GM19467 (cell line): ENCODE data around the gene A1BG.
"Not testable (repeated sequence)": the region's sequence is repeated elsewhere in the genome, so short reads cannot be mapped to it uniquely, and the experiment has no call there.

Experiments used
- ATAC-seq: cut with Tn5 transposase; IDR thresholded peaks from one replicate; pipeline ENCODE4 v1.9.1; 2021; ENCODE audit warnings: mild to moderate bottlenecking, moderate library complexity; ENCODE audit not compliant: unreplicated experiment

The A1BG gene

GRCh38 chr19:58338825-58339558 lies 14.3 kb downstream of the A1BG start:
- no peak for ATAC-seq

DNA sequence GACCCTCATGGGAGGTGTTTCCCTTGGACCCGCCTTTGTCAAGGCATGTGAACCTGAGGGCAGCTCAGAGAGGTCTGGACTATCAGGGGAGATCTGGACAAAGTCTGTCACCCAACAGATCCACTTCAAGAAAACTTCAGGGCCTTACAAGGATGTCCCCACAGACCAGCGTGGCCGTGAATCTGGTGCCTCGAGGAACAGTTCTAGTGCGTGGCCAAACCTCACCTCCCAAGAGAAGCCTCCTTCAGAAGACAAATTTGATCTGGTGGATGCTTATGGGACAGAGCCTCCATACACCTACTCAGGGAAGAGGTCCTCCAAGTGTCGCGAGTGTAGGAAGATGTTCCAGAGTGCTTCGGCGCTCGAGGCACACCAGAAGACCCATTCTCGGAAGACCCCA lies 15.0 kb downstream of the A1BG start:
- no peak for ATAC-seq

DNA sequence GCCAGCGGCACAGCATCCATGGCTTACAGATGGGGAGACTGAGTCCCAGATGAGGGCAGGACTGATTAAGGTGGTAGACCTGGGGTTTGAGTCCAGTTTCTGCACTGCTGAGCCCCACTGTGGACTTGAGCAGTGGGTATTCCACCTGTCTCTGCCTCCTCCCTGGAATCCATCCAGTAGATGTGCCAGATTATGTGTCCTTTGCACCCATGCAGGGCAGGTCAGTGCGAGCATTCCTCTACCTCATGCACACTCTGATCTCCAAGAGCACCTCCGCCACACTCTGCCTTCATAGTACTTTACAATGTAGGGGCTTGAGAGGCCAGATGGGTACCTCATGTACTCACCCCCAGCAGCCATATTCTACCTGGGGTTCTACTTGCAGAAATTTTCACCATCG lies 16.5 kb downstream of the A1BG start:
- ATAC-seq: no peak

DNA sequence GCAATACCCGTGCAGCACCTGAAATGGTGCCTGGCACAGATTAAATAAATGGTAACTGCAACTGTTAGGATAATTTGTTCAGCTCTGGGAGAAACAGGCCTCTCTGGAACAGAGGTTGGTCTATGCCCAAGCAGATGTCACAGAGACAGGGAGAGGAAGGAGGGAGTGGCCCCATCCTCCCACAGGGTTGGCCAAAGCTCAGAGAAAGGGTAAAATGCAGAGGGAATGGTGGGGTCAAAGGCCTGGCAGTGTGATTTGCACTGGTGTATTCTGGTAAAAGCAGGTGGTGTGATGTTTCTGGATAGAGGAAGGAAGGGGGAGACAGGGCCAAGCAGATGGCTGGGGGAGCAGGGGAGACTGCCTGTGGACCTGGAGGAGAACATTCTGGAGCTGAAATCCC lies 17.1 kb downstream of the A1BG start:
- no peak for ATAC-seq

- ATAC-seq: no peak
These were observed 17.7 kb downstream of the A1BG start for GRCh38 chr19:58335630-58336029.

GRCh38 chr19:58334691-58335249 lies 18.5 kb downstream of the A1BG start:
- ATAC-seq: no peak

DNA sequence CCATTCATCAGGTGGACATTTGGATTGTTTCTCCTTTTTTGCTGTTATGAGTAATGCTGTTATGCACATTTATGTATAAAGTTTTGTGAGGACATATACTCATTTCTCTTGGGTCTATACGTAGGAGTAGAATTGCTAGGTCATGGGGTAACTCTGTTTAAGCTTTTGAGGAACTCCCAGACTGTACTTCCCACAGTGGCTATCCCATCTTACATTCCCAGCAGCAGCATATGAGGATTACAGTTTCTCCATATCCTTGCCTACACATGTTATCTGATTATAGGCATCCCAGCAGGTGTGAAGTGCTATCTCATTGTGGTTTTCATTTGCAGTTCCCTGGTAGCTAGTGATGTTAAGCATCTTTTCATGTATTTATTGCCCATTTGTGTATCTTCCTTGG lies 20.6 kb downstream of the A1BG start:
- ATAC-seq: no peak

DNA sequence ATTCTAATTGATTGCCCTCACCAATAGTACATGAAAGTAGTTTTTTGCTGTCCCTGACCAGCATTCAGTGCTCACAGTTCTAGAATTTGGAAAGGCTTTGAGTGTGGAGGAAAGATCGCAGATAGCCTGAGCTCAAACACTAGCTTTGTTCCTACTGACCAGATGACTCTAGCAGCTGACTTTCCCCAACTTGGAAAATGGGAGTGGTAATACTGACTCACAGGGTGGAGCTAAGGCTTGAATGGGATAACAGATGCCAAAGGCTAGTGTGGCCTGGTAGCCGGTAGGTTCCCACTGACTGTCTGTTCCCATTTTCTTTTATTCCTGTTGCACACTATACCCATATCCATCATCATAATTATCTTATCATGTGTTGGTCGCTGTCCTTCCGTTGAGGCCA lies 22.8 kb downstream of the A1BG start:
- ATAC-seq: no peak

DNA sequence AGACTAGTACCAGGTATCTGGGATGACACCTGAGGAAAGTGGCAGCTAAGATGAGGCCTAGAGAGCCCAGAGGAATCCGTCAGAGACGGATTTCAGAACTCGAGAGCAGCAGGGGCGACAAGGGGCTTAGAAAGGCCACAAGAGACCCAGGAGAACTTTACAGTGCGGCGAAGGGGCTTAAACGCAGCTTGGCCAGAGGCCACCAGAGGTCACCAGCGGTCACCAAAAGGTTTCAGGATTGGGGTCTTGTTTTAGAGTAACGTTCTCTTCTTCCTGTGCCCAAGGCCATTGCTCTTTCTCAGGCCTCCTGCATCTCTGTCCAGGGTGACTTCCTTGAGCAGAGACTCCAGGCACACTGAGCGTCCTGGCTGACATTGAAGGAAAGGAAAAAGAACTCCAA lies 24.3 kb downstream of the A1BG start:
- no peak for ATAC-seq

DNA sequence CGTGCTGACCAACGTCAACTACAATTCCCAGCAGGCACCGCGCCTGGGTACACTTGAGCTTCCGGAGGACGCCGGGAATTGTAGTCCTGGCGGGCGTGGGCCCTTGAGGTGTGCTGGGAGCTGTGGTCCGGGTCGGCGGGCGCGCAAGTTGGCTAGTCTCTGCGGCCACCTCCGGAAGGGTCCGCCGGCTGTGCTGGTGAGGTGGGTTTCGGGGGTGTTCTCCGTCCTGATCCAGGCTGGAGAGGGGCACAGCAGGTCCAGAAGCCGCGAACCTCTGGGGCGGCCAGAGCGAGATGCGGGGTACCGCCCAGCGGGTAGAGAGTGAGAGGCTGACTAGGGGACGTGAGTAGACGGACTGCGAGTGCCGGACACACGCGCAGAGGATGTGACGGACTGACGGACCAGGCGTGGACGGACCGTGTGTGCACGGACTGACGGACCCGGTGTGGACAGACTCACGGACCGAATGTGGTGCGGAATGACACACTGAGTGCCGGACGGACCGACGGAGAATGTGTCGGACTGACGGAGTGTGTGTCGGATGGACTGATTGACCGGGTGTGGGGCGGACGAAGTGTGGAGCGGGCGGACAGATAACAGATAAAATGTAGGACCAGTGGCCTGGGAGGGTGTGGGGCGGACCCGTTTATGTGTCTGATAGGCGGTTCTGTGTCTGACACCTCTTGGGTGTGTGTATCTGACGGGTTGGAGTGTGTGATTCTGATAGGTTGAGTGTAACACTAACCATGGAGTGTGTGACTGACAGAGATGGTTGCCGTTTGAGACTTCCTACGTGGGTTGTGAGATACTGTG lies 26.2 kb downstream of the A1BG start, which contains the start of gene ZSCAN22:
Gene ZSCAN22, plus strand, starts transcription at position 81 of the 813 bp plus-strand sequence. CDS start 7,809 bp downstream, outside the sequence.
- ATAC-seq: peak; percentile 79

- no peak for ATAC-seq
These were observed 26.8 kb downstream of the A1BG start for GRCh38 chr19:58326501-58326913.

DNA sequence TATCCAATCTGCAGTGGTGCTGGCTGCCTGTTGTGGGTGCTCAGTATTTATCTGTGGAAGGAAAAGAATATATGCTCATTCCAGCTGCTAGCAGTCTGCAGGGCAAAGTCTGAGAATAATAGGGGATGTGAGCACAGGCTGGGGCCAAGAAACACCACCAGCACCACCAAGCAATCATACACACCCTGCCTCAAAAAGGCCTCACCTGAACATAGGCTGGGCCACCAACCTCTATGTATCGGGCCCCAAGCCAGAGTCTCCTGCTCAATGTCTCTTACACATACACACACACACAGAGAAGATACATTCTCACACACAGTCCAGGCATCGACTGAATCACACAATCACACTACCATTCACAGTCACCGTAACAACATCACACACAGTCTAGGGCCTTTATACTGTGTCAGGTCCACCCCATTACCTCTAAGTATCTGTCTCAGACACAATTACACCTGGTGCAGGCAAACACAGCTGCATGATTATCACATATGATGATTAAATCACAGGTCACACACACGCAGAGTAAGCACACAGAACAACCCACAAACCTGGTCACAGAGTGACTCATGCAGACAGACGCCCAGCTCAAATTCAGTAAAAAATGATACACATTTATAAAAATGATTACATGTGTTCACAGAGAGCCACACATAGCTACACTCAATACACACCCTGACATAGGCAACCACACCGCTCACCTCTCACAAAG lies 27.8 kb downstream of the A1BG start:
- ATAC-seq: no peak

DNA sequence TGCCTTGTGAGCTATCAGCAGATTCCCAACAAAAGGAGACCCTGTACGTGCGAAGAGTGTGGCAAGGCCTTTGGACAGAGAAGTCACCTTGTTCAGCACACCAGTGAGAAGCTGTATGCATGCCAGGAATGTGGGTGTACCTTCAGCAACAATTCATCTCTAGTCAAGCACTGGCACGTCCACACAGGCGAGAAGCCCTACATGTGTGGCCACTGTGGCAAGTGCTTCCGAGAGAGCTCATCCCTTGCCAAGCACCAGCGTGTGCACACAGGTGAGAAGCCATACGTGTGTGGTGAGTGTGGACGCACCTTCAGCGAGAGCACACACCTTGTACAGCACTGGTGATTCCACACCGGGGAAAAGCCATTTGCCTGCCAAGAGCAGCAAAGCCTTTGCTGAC lies 34.1 kb downstream of the A1BG start:
- no peak for ATAC-seq

- ATAC-seq: no peak
These were observed 35.0 kb downstream of the A1BG start for GRCh38 chr19:58318297-58318696.

DNA sequence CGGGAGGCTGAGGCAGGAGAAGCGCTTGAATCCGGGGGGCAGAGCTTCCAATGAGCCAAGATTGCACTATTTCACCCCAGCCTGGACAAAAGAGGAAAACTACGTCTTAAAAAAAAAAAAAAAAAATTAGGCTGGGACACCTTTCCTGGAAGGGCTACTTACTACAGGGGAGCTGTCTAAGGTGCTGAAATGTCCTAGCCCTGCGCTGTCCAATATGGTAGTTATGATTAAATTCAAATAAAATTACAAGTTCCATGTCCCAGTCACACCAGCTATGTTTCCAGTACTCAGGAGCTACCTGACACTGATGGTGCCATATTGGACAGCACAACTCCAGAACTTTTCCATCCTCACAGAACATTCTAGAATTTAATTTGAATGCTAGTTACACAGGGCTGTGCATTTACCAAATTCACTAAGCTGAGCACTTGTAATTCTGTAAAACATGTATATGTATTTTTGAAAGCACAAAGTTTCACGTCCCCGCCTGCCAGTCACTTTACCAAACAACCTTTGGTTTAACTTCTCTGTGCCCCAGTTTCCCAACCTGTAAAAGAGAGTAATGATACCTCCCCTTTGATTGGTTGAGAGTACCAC lies 35.7 kb downstream of the A1BG start:
- ATAC-seq: no peak

DNA sequence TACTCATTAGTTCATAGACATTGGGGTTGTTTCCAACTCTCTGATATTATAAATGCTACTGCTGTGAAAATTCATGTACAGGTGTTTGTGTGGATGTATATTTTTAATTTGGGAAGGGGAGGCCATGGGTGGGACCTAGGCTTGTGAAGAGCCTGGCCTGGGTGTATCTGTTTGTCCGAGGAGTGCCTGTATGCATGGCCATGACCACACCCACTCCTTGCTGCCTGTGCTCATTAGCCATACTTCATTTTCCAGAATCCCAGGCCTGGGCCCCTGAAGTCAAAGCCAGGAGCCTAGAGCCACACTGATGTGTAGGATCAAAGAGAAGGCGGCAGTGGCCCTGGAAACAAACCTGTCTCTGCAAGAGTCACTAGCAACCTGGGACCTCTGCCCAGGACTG lies 37.7 kb downstream of the A1BG start:
- ATAC-seq: no peak

DNA sequence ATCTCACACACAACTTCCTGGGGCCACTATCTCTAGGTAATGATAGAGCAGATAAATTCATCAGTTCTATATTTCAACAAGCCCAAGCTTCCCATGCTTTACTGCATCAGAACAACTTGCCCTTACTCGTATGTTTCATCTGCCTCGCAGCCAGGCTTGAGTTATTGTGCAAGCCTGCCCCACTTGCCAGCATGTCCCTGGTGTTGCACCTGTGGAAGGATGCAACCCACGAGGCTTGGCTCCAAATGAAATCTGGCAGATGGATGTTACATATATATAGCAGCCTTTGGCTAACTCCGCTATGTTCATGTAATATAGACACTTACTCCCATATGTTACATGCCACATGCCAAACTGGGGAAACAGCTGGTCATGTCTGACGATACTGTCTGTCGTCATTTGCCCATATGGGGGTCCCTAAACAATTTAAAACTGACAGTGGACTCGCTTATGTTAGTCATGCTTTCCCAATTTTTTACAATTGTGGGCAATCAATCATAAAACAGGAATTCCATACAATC lies 41.9 kb downstream of the A1BG start:
- no peak for ATAC-seq

DNA sequence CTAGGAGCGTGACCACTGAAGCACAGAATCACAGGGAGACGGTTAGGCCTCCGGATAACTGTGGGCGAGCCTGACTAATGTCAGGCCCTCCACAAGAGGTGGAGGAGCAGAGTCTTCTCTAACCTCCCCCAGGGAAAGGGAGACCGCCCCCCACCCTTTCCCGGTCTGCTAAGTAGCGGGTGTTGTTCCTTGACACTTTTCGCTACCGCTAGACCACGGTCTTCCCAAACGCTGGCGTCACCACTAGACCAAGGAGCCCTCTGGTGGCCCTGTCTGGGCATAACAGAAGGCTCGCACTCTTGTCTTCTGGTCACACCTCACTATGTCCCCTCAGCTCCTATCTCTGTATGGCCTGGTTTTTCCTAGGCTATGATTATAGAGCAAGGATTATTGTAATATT lies 42.6 kb downstream of the A1BG start:
- ATAC-seq: not testable (repeated sequence)

DNA sequence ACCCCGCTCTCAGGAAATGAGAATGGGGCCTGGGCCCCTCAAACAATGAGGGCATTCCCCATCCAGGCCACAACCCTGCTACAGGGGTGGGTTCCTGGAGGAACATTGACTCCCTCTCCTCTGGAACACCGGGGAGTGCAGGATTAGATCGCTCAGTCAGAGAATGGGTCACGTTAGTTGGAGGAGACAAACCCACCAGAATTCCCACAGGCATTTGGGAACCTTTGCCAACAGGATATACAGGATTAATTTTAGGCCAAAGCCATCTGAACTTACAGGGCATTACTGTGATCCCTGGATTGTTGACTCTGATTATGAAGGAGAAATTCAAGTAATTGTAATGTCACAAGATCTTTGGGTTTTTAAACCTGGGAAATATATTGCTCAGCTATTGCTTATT lies 45.6 kb downstream of the A1BG start:
- ATAC-seq: no peak

- no peak for ATAC-seq
These were observed 47.4 kb downstream of the A1BG start for GRCh38 chr19:58305932-58306323.
